Measurements from ENCODE around the gene SPDYC.

SPDYC gene

DNA sequence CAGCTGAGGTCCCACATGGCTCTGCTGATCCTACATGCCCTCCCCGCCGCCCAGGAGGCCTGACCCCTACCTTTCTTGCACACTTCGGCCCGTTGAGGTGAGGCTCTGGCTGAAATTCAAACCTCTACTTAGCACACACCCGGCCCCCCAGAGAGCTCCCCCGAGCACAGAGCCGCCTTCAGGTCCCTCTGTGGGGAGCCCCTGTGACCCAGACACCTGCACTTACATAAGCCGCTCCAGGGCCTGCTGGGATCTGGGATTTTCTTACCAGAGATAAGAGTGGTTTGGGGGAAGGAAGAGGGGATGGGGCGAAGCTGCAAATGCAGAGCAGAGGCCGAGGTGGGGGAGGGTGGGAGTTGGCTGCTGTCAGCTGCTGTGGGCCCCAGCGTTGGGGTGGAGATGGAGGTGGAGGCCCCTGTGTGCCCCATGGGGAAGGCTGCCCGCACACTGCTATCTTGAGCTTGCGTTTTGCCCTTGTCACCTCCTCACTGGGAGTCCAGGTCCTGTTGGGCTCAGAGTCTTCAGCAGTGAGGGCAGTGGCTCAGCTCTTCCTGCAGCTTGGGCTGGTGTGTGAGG lies 42.3 kb downstream of the SPDYC start:
- no peak for TF ChIP-seq ZNF274 (IDR thresholded peaks at IDR 0.05; ENCODE audit: low read depth, low read length)

DNA sequence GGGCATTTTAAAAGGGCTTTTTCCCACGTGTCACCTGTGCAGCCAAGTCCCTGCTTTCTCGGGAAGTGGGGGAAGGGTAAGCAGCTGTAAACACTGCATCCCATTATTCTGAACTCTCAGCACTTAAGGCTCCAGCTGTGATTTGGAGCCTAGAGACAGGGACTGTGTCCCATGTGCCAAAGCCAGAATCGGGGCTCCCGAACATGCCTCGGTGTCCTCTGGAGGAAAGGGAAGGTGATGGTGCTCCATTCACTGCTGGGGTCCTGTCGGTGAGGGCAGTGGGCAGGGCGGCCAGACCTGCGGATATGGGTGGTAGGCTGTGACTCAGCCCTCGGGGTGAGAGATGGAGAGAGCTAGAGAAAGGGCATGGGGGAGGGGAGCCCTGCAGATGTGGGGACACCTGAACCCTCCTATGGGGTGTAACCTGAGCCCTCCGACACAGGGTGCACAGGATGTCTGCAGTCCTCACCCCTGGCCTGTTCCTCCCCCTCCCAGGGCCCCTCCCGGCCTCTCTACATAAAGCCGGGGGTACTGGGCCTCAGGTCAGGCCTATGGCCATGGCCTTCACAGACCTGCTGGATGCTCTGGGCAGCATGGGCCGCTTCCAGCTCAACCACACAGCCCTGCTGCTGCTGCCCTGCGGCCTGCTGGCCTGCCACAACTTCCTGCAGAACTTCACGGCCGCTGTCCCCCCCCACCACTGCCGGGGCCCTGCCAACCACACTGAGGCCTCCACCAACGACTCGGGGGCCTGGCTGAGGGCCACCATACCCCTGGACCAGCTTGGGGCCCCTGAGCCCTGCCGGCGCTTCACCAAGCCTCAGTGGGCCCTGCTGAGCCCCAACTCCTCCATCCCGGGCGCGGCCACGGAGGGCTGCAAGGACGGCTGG lies 43.5 kb downstream of the SPDYC start:
- H3K4me3 ChIP-seq (ENCODE audit: low read length): no peak overlapping the region
- TF ChIP-seq ZNF274 (IDR thresholded peaks at IDR 0.05; ENCODE audit: low read depth, low read length): no peak

More for the DNA sequence above, 42.3 kb downstream of the SPDYC start:
- no peak overlapping the region for H3K4me3 ChIP-seq (ENCODE audit: low read length)

DNA sequence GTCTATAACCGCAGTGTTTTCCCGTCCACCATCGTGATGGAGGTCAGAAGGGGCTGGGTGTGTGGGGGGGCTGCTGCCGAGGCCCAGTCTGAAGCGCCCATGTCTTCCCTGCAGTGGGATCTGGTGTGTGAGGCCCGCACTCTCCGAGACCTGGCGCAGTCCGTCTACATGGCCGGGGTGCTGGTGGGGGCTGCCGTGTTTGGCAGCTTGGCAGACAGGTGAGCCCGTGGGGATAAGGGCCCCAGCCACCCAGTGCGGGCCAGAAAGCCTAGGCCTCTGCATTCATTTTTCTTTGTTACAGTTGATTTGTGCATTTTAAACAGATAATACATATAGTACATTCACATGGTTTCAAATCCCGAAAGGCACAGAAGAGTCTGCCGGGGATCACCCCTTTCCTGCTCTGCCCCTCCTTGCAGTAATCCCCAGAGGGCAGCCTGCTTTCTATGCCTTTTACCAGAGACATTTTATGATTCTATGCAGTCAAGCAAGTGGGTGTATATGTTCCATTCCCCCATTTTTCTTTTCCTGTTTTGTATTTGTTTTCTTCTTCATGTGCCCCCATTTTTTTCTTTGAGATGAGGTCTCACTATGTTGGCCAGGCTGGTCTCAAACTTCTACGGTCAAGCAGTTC lies 44.3 kb downstream of the SPDYC start:
- no peak overlapping the region for H3K4me3 ChIP-seq (ENCODE audit: low read length)
- TF ChIP-seq ZNF274 (IDR thresholded peaks at IDR 0.05; ENCODE audit: low read depth, low read length): no peak

DNA sequence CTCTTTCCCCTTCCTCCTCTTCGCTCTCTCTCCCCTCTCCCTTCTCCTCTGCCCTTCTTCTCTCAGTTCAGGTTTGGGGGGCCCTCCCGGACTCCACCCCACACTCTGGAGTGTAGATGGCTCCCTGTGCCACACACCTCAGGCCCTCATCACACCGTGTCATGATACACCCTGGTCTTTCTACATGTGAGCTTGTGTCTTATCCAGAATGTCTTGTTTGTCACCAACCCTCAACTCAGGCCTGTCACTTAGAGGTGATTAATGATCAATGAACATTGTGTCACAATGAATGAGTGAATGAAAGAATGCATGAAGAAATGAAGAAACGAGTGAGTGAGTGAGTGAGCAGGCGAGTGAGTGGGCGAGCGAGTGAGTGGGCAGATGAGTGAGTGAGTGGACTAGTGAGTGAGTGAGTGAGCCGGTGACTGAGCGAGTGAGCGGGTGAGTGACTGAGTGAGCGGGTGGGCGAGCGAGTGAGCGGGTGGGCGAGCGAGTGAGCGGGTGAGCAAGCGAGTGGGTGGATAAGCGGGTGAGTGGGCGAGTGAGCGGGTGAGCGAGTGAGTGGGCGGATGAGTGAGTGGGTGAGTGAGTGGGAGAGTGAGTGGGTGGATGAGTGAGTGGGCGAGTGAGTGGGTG lies 45.5 kb downstream of the SPDYC start:
- H3K4me3 ChIP-seq (ENCODE audit: low read length): no peak overlapping the region
- TF ChIP-seq ZNF274 (IDR thresholded peaks at IDR 0.05; ENCODE audit: low read depth, low read length): no peak

DNA sequence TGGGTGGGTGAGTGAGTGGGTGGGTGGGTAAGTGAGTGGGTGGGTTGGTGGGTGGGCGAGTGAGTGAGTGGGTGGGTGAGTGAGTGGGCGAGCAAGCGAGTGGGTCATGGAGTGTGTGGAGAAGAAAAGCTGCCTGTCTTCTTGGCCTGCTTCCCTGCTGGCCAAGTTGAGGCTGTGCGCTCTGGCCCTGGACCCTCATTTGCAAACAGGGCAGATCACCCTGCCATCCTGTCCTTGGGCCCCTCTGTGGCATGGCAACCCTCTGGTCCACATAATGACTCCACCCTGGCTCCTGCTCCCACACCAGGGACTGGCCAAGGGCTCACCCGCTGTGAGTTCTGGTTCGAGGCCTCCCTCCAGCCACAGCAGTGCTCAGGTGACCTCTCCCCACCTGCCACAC lies 46.8 kb downstream of the SPDYC start:
- H3K4me3 ChIP-seq (ENCODE audit: low read length): no peak overlapping the region
- no peak for TF ChIP-seq ZNF274 (IDR thresholded peaks at IDR 0.05; ENCODE audit: low read depth, low read length)

DNA sequence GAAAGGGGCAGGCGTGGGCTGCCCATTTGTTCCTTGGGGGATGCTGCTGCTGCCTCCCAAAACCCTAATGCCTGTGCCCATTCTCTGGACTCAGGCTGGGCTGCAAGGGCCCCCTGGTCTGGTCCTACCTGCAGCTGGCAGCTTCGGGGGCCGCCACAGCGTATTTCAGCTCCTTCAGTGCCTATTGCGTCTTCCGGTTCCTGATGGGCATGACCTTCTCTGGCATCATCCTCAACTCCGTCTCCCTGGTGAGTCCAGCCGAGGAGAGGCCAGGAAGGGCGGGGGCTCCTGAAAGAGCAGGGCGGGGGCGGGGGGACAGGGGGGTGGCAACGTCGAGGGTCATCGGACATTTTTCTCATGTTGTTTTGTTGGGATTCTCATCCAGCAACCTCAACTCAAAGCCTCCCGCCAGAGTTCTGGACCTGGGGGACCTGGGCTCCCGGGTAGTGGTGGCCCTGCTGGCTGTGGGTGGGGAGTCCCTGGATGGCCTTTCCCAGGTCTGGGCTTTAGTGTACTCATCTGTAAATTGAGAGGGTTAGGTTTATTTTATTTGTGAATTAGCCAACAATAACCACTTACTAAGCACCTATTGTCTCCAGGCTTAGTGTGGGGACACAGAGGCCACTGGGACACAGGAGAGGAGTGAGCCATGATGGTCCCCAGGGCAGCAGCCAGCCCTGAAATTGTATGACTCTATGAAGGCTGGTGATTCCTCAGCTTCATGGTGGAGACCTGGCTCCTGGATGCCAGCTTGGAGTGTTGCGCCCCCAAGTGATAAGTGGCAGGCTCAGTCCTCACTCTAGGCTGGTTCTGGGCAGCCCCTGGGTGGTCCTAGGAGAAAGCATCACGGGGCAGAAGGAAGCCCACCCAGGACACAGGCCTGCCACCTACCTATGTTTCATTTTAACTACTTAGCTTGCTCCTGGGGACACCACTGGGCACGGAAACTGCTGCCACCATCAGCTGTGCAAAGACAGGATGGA lies 47.7 kb downstream of the SPDYC start:
- H3K4me3 ChIP-seq (ENCODE audit: low read length): no peak overlapping the region
- TF ChIP-seq ZNF274 (IDR thresholded peaks at IDR 0.05; ENCODE audit: low read depth, low read length): no peak

DNA sequence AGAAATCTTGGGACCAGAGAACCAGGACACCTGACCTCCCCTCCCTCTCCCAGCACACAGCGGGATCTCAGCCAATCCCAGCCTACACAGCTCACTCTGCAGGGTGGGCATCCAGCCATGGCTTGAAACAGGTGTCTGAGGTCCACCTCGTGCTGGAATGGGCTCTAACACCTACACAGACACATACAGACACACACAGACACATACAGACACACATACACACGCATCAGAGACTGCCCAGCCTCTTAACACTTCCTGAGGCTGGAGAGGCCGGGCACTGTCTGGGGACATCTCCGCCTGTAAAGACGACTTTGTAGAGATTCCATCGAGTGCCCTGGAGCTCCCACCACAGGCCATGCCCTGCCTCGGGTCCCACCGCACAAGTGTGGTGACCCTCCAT lies 48.4 kb downstream of the SPDYC start:
- TF ChIP-seq ZNF274 (IDR thresholded peaks at IDR 0.05; ENCODE audit: low read depth, low read length): no peak
- H3K4me3 ChIP-seq (ENCODE audit: low read length): no peak overlapping the region

DNA sequence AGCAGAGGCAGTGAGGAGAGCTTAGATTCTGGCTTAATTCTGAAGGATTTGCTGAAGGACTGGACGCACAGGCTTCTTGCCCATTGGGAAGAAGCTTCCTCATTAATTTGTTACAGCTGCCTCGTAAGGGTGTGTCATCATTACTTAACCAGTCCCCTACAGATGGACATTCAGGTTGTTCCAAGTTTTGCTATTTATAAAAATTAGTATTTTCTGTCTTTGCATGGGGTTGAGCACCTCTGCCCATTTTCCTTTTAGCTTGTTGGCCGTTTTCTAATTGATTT lies 49.8 kb downstream of the SPDYC start:
- no peak for TF ChIP-seq ZNF274 (IDR thresholded peaks at IDR 0.05; ENCODE audit: low read depth, low read length)
- no peak overlapping the region for H3K4me3 ChIP-seq (ENCODE audit: low read length)

DNA sequence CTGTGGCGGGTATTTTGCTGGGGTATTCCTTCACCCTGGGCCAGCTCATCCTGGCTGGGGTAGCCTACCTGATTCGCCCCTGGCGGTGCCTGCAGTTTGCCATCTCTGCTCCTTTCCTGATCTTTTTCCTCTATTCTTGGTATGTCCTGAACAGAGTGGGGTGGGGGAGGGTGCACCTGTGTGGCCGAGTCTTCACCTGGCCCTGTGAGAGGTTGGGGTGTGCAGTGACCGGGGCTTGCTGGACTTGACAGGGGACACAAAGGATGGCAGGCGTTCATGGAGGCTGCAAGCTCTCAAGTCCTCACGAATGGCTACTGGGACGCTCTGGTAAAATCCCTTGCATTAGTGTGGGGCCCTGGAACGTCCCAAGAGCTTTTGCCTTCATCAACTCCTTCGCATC lies 51.0 kb downstream of the SPDYC start:
- TF ChIP-seq ZNF274 (IDR thresholded peaks at IDR 0.05; ENCODE audit: low read depth, low read length): no peak
- no peak overlapping the region for H3K4me3 ChIP-seq (ENCODE audit: low read length)
